Chondrocyte (in vitro differentiated cells): ENCODE results near the gene KIR2DL4. TPM values are rescaled to one million over a fixed set of nuclear protein-coding genes. Genes with fewer than 3 reads are reported as not detected.
"Not testable (repeated sequence)": the region's sequence is repeated elsewhere in the genome, so short reads cannot be mapped to it uniquely, and the experiment has no call there.

ENCODE experiments used
- DNase-seq: peaks from one replicate; pipeline ENCODE4 v3.0.0; 2021; ENCODE audit warnings: mixed read lengths, low spot score
- H3K27ac Mint-ChIP-seq: one replicate; pipeline ENCODE4 v1.8.0; 2021; ENCODE audit warnings: mild to moderate bottlenecking, moderate library complexity, mixed read lengths; ENCODE audit not compliant: unreplicated experiment
- H3K27me3 Mint-ChIP-seq: 2 replicates; pipeline ENCODE4 v1.8.0; 2021; ENCODE audit warnings: low read depth, mixed read lengths
- H3K36me3 Mint-ChIP-seq: 2 replicates; pipeline ENCODE4 v1.8.0; 2021; ENCODE audit warnings: low read depth, mixed read lengths
- H3K4me1 Mint-ChIP-seq: 2 replicates; pipeline ENCODE4 v1.8.0; 2021; ENCODE audit warnings: low read depth, mild to moderate bottlenecking, mixed read lengths
- H3K4me3 Mint-ChIP-seq: one replicate; pipeline ENCODE4 v1.8.0; 2021; ENCODE audit warnings: mild to moderate bottlenecking, moderate library complexity, mixed read lengths; ENCODE audit not compliant: unreplicated experiment
- H3K9me3 Mint-ChIP-seq: 2 replicates; pipeline ENCODE4 v1.8.0; 2021; ENCODE audit warnings: low read depth, mixed read lengths
- total RNA-seq: library from RNA; stranded (reverse); gene quantifications from 3 replicates; pipeline ENCODE4 v1.2.1, GENCODE V29; 2021
- TF ChIP-seq, protein P1 (sequence below): fragments of 200-600 bp; sonication (generic); IDR thresholded peaks from 2 replicates; pipeline ENCODE4 v1.5.0; 2021; ENCODE audit warnings: antibody characterized with exemption, mild to moderate bottlenecking, moderate library complexity

Gene KIR2DL4
- total RNA-seq, 1 donor from 2014 or later: not detected

DNA sequence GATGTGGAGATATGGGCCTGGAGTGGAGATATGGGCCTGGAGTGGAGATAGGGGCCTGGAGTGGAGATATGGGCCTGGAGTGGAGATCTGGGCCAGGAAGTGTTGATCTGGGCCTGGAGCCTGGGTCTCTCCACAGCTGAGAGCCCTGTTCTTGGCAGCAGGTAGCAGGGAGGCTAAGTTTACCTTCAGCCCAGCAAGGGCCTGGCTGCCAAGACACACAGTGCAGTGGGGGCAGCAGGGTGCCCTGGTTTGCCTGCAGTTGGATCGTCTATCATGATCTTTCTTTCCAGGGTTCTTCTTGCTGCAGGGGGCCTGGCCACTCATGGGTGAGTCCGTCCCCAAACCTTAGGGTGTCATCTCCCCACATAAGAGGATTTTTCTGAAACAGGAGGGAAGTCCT lies 47.5 kb downstream of the KIR2DL4 start:
- peaks cover 67% of the 10 kb centered on the region for H3K9me3 Mint-ChIP-seq
- H3K27me3 Mint-ChIP-seq: no peaks in the 10 kb centered on the region
- H3K4me3 Mint-ChIP-seq: no peak overlapping the region
- TF ChIP-seq, protein P1, sequence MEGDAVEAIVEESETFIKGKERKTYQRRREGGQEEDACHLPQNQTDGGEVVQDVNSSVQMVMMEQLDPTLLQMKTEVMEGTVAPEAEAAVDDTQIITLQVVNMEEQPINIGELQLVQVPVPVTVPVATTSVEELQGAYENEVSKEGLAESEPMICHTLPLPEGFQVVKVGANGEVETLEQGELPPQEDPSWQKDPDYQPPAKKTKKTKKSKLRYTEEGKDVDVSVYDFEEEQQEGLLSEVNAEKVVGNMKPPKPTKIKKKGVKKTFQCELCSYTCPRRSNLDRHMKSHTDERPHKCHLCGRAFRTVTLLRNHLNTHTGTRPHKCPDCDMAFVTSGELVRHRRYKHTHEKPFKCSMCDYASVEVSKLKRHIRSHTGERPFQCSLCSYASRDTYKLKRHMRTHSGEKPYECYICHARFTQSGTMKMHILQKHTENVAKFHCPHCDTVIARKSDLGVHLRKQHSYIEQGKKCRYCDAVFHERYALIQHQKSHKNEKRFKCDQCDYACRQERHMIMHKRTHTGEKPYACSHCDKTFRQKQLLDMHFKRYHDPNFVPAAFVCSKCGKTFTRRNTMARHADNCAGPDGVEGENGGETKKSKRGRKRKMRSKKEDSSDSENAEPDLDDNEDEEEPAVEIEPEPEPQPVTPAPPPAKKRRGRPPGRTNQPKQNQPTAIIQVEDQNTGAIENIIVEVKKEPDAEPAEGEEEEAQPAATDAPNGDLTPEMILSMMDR: no peak
- DNase-seq: no peak
- no peaks in the 10 kb centered on the region for H3K36me3 Mint-ChIP-seq
- no peaks in the 10 kb centered on the region for H3K4me1 Mint-ChIP-seq
- H3K27ac Mint-ChIP-seq: no peak overlapping the region

DNA sequence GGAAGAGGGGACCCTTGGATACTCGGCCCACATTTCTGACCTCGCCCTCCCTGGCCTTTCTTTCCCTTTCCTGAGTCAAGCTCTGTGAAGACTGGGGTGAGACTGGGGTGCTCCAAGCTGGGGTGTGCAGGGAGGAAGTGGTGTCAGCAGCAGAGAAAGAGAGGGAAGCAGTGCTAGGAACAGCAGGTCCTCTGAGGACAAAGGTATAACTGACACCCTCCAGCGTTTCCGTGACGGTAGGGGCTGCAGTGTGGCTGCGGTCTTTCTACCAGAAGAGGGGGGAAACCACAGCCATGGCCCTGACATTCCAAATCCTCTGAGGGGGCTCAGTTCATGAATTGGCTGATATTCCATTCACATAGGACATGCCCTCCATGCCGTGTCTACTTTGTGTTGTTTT lies 47.9 kb downstream of the KIR2DL4 start:
- H3K4me3 Mint-ChIP-seq: no peak overlapping the region
- no peaks in the 10 kb centered on the region for H3K4me1 Mint-ChIP-seq
- no peaks in the 10 kb centered on the region for H3K36me3 Mint-ChIP-seq
- no peaks in the 10 kb centered on the region for H3K27me3 Mint-ChIP-seq
- no peak overlapping the region for H3K27ac Mint-ChIP-seq
- peaks cover 65% of the 10 kb centered on the region for H3K9me3 Mint-ChIP-seq
- no peak for DNase-seq
- TF ChIP-seq, protein P1: no peak

DNA sequence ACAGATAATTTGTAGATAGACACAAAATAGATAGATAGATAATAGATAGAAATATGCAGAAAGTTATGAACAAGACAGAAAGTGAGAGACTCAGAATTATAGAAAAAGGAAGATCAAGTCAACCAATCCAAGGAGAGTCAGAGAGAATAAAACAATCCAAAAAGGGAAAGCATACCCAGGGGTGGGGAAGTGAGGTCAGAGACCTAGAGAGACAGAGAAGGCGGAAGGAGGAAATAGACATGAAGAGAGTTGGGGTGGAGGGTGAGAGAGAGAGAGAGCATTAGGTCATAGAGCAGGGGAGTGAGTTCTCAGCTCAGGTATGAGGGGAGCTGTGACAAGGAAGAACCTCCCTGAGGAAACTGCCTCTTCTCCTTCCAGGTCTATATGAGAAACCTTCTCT lies 51.8 kb downstream of the KIR2DL4 start:
- H3K27ac Mint-ChIP-seq, DNase-seq, H3K4me3 Mint-ChIP-seq, H3K27me3 Mint-ChIP-seq, H3K36me3 Mint-ChIP-seq, H3K4me1 Mint-ChIP-seq: not testable (repeated sequence)
- peaks cover 49% of the 10 kb centered on the region for H3K9me3 Mint-ChIP-seq

DNA sequence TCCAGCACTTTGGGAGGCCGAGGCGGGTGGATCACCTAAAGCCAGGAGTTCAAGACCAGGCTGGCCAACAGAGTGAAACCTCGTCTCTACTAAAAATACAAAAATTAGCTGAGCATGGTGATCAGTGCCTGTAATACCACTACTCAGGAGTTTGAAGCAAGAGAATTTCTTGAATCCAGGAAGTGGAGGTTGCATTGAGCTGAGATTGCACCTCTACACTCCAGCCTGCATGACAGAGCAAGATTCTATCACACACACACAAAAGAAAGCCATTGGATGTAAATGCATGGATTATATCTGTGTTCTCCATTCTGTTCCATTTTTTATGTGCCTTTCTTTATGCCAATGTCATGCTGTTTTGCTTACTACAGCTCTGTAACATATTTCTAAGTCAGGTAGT lies 55.1 kb downstream of the KIR2DL4 start:
- not testable (repeated sequence) for H3K36me3 Mint-ChIP-seq, DNase-seq, H3K27ac Mint-ChIP-seq, H3K4me3 Mint-ChIP-seq, H3K27me3 Mint-ChIP-seq, H3K4me1 Mint-ChIP-seq
- H3K9me3 Mint-ChIP-seq: peaks cover 37% of the 10 kb centered on the region

DNA sequence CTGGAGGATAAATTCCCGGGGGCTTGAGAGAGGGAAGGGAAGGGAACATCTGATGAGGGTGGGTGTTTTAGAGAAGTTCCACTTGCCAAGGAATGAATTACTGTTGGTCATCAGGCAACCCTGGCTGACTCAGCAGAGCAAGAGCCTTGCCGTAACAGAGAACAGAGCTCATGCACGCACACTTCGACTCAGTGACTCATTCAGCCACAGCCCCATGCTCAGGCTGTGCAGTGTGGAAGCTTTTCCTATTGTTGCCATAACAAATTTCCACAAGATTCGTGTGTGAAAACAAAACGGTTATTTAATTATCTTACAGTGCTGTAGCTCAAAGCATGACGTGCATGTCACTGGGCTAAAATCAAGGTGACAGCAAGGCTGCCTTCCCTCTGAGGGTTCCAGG lies 56.0 kb downstream of the KIR2DL4 start:
- H3K4me1 Mint-ChIP-seq, H3K27me3 Mint-ChIP-seq, H3K4me3 Mint-ChIP-seq, H3K36me3 Mint-ChIP-seq, DNase-seq, H3K27ac Mint-ChIP-seq: not testable (repeated sequence)
- H3K9me3 Mint-ChIP-seq: peaks cover 32% of the 10 kb centered on the region

DNA sequence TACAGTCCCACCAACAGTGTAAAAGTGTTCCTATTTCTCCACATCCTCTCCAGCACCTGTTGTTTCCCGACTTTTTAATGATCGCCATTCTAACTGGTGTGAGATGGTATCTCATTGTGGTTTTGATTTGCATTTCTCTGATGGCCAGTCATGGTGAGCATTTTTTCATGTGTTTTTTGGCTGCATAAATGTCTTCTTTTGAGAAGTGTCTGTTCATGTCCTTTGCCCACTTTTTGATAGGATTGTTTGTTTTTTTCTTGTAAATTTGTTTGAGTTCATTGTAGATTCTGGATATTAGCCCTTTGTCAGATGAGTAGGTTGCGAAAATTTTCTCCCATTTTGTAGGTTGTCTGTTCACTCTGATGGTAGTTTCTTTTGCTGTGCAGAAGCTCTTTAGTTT lies 60.0 kb downstream of the KIR2DL4 start:
- not testable (repeated sequence) for H3K27me3 Mint-ChIP-seq, DNase-seq, H3K4me3 Mint-ChIP-seq, H3K27ac Mint-ChIP-seq, H3K4me1 Mint-ChIP-seq, H3K36me3 Mint-ChIP-seq
- peaks cover 31% of the 10 kb centered on the region for H3K9me3 Mint-ChIP-seq

Other genes with a start within 250 kb of the KIR2DL4 start
- gene LILRA2, start 229.8 kb upstream of the KIR2DL4 start, total RNA-seq: not detected in 3 replicates
- not detected in 3 replicates for gene LILRA1, start 210.0 kb upstream of the KIR2DL4 start, total RNA-seq
- gene LILRB1, start 173.1 kb upstream of the KIR2DL4 start, total RNA-seq: not detected in 3 replicates
- not detected in 3 replicates for gene LILRB4, start 140.6 kb upstream of the KIR2DL4 start, total RNA-seq
- not detected in 3 replicates for gene KIR3DL3, start 79.2 kb upstream of the KIR2DL4 start, total RNA-seq
- not detected in 3 replicates for gene KIR2DL3, start 65.1 kb upstream of the KIR2DL4 start, total RNA-seq
- gene KIR2DL1, start 33.8 kb upstream of the KIR2DL4 start, total RNA-seq: not detected in 3 replicates
- not detected in 3 replicates for gene KIR3DL1, start 12.9 kb downstream of the KIR2DL4 start, total RNA-seq
- gene KIR2DS4, start 29.1 kb downstream of the KIR2DL4 start, total RNA-seq: not detected in 3 replicates
- not detected in 3 replicates for gene KIR3DL2, start 46.8 kb downstream of the KIR2DL4 start, total RNA-seq
- gene FCAR, start 70.6 kb downstream of the KIR2DL4 start, total RNA-seq: not detected in 3 replicates
- gene NCR1, start 102.5 kb downstream of the KIR2DL4 start, total RNA-seq: not detected in 3 replicates
- not detected in 3 replicates for gene NLRP7, start 143.9 kb downstream of the KIR2DL4 start, total RNA-seq
- gene NLRP2, start 162.8 kb downstream of the KIR2DL4 start, total RNA-seq: 19.1 to 21.7 TPM (median 21.1 TPM) in 3 replicates
- gene GP6, start 234.7 kb downstream of the KIR2DL4 start, total RNA-seq: 0.51 TPM in 1 of 3 replicates, not detected in the others